ENCODE data around the gene BAD. TPM values are rescaled to one million over a fixed set of nuclear protein-coding genes. Genes with fewer than 3 reads are reported as not detected.
A peak's percentile ranks its signal among the peaks of the same experiment; 100 is the strongest.

Gene BAD
- total and polyA plus RNA-seq, 10 of the 15 experiments (the other 5 are each of a cell fraction or from before 2014, with no cell fraction given), result 1.5 to 67.2 (median 39.6) TPM

GRCh38 chr11:64284048-64284961, at the start of gene BAD (continued):
- TF ChIP-seq, protein P1, sequence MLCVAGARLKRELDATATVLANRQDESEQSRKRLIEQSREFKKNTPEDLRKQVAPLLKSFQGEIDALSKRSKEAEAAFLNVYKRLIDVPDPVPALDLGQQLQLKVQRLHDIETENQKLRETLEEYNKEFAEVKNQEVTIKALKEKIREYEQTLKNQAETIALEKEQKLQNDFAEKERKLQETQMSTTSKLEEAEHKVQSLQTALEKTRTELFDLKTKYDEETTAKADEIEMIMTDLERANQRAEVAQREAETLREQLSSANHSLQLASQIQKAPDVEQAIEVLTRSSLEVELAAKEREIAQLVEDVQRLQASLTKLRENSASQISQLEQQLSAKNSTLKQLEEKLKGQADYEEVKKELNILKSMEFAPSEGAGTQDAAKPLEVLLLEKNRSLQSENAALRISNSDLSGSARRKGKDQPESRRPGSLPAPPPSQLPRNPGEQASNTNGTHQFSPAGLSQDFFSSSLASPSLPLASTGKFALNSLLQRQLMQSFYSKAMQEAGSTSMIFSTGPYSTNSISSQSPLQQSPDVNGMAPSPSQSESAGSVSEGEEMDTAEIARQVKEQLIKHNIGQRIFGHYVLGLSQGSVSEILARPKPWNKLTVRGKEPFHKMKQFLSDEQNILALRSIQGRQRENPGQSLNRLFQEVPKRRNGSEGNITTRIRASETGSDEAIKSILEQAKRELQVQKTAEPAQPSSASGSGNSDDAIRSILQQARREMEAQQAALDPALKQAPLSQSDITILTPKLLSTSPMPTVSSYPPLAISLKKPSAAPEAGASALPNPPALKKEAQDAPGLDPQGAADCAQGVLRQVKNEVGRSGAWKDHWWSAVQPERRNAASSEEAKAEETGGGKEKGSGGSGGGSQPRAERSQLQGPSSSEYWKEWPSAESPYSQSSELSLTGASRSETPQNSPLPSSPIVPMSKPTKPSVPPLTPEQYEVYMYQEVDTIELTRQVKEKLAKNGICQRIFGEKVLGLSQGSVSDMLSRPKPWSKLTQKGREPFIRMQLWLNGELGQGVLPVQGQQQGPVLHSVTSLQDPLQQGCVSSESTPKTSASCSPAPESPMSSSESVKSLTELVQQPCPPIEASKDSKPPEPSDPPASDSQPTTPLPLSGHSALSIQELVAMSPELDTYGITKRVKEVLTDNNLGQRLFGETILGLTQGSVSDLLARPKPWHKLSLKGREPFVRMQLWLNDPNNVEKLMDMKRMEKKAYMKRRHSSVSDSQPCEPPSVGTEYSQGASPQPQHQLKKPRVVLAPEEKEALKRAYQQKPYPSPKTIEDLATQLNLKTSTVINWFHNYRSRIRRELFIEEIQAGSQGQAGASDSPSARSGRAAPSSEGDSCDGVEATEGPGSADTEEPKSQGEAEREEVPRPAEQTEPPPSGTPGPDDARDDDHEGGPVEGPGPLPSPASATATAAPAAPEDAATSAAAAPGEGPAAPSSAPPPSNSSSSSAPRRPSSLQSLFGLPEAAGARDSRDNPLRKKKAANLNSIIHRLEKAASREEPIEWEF (IDR thresholded peaks at IDR 0.05; ENCODE audit: insufficient replicate concordance, low read depth, low read length), result no peak
- no peak for TF ChIP-seq SMC3 (IDR thresholded peaks at IDR 0.05; ENCODE audit: borderline replicate concordance, low read length)
- TF ChIP-seq ZBED1 (IDR thresholded peaks at IDR 0.05; ENCODE audit: borderline replicate concordance), result no peak
- no peak for TF ChIP-seq JUNB (IDR thresholded peaks at IDR 0.05)
- no peak for TF ChIP-seq RAD21 (IDR thresholded peaks at IDR 0.05; ENCODE audit: insufficient read depth, low read depth, low read length)
- TF ChIP-seq ZNF217 (IDR thresholded peaks at IDR 0.05), result no peak
- peak; percentile 93 for TF ChIP-seq PBX3 (IDR thresholded peaks at IDR 0.05; ENCODE audit: insufficient replicate concordance, low read depth, low read length)
- TF ChIP-seq FOXM1 (IDR thresholded peaks at IDR 0.05; ENCODE audit: low read depth, low read length), result no peak
- no peak for TF ChIP-seq KDM1A (IDR thresholded peaks at IDR 0.05; ENCODE audit: borderline replicate concordance)
- TF ChIP-seq ESRRA (IDR thresholded peaks at IDR 0.05; ENCODE audit: low read length), result no peak
- TF ChIP-seq, protein P2, sequence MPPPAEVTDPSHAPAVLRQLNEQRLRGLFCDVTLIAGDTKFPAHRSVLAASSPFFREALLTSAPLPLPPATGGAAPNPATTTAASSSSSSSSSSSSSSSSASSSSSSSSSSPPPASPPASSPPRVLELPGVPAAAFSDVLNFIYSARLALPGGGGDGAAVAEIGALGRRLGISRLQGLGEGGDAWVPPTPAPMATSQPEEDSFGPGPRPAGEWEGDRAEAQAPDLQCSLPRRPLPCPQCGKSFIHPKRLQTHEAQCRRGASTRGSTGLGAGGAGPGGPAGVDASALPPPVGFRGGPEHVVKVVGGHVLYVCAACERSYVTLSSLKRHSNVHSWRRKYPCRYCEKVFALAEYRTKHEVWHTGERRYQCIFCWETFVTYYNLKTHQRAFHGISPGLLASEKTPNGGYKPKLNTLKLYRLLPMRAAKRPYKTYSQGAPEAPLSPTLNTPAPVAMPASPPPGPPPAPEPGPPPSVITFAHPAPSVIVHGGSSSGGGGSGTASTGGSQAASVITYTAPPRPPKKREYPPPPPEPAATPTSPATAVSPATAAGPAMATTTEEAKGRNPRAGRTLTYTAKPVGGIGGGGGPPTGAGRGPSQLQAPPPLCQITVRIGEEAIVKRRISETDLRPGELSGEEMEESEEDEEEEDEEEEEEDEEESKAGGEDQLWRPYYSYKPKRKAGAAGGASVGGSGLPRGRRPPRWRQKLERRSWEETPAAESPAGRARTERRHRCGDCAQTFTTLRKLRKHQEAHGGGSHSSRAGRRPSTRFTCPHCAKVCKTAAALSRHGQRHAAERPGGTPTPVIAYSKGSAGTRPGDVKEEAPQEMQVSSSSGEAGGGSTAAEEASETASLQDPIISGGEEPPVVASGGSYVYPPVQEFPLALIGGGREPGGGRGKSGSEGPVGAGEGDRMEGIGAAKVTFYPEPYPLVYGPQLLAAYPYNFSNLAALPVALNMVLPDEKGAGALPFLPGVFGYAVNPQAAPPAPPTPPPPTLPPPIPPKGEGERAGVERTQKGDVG (CRISPR knock-in tag; IDR thresholded peaks at IDR 0.05), result no peak
- no peak for TF ChIP-seq RAD51 (IDR thresholded peaks at IDR 0.05)
- no peak for TF ChIP-seq ZNF274 (IDR thresholded peaks at IDR 0.05; ENCODE audit: insufficient read depth, insufficient read length)
- TF ChIP-seq, protein P3, sequence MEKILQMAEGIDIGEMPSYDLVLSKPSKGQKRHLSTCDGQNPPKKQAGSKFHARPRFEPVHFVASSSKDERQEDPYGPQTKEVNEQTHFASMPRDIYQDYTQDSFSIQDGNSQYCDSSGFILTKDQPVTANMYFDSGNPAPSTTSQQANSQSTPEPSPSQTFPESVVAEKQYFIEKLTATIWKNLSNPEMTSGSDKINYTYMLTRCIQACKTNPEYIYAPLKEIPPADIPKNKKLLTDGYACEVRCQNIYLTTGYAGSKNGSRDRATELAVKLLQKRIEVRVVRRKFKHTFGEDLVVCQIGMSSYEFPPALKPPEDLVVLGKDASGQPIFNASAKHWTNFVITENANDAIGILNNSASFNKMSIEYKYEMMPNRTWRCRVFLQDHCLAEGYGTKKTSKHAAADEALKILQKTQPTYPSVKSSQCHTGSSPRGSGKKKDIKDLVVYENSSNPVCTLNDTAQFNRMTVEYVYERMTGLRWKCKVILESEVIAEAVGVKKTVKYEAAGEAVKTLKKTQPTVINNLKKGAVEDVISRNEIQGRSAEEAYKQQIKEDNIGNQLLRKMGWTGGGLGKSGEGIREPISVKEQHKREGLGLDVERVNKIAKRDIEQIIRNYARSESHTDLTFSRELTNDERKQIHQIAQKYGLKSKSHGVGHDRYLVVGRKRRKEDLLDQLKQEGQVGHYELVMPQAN (conservative IDR thresholded peaks at IDR 0.05), result no peak
- no peak for TF ChIP-seq NRF1 (conservative IDR thresholded peaks at IDR 0.05; ENCODE audit: low read depth, low read length)
- no peak for TF ChIP-seq TBL1XR1 (IDR thresholded peaks at IDR 0.05; ENCODE audit: low read depth, low read length)
